ENCODE measurements around the gene NFXL1. TPM values are rescaled to one million over a fixed set of nuclear protein-coding genes. Genes with fewer than 3 reads are reported as not detected.

Gene NFXL1
- total RNA-seq, 2 donors from 2014 or later, result 14.0 to 14.2 TPM

DNA sequence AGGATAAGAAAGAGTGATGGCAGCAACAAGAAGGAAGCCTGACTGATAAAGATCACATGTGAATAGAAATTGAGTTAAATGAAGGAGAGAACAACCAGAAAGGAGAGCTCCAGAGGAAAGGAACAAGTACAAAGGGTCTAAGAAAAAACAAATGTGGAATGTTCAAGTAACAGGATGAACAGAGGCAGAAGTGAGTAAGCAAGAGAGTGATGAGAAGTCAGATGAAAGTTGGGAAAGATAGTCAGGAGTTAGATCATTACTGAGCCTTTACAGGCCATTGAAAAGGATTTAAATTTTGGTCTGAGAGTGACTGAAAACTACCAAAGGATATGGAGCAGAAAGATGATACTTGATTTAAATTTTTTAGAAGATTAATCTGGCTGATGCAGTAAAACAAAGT lies 38.1 kb downstream of the NFXL1 start:
- Histone ChIP-seq H3K27me3 (no peaks in the 10 kb centered on the region), H3K27ac (no peak overlapping the region), H3K4me1 (no peaks in the 10 kb centered on the region), H3K9me3 (no peaks in the 10 kb centered on the region), H3K4me3 (no peak overlapping the region), H3K36me3 (replicated peaks in 1 of 2; ENCODE audit: insufficient read depth in 1 of 2, low read depth in 2 of 2) (peaks cover 0 to 24% of the 10 kb centered on the region in 2 donors)
- no peak for ATAC-seq
- no peak for DNase-seq
- TF ChIP-seq, protein P1, sequence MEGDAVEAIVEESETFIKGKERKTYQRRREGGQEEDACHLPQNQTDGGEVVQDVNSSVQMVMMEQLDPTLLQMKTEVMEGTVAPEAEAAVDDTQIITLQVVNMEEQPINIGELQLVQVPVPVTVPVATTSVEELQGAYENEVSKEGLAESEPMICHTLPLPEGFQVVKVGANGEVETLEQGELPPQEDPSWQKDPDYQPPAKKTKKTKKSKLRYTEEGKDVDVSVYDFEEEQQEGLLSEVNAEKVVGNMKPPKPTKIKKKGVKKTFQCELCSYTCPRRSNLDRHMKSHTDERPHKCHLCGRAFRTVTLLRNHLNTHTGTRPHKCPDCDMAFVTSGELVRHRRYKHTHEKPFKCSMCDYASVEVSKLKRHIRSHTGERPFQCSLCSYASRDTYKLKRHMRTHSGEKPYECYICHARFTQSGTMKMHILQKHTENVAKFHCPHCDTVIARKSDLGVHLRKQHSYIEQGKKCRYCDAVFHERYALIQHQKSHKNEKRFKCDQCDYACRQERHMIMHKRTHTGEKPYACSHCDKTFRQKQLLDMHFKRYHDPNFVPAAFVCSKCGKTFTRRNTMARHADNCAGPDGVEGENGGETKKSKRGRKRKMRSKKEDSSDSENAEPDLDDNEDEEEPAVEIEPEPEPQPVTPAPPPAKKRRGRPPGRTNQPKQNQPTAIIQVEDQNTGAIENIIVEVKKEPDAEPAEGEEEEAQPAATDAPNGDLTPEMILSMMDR (IDR thresholded peaks at IDR 0.05), result no peak
- no peak for TF ChIP-seq POLR2A (IDR thresholded peaks at IDR 0.05)
- intact Hi-C loops (cut with DNase I), result no loop called here

DNA sequence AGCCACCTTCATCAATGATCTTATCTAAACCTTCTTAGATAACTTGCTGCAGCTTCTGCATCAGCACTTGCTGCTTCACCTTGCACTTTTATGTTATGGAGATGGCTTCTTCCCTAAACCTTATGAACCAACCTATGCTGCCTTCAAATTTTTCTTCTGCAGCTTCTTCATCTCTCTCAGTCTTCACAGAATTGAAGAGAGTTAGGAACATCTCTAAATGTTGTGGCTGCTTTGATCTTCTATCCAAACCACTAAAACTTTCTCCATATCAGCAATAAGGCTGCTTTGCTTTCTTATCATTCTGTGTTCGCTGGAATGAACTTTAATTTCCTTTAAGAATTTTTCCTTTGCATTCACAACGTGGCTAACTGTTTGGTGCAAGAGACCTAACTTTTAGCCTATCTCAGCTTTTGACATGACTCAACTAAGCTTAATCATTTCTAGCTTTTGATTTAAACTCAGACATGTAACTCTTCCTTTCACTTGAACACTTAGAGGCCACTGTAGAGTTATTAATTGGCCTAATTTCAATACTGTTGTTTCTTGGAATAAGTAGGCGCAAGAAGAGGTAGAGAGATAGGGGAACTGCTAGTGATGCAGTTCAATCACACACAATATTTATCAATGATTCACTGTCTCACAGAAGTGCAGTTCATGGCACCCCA lies 40.4 kb downstream of the NFXL1 start:
- Histone ChIP-seq H3K36me3 (replicated peaks in 1 of 2; ENCODE audit: insufficient read depth in 1 of 2, low read depth in 2 of 2) (peaks cover 0 to 24% of the 10 kb centered on the region in 2 donors), H3K4me1 (no peaks in the 10 kb centered on the region), H3K9me3 (no peaks in the 10 kb centered on the region), H3K4me3 (no peak overlapping the region), H3K27me3 (no peaks in the 10 kb centered on the region), H3K27ac (no peak overlapping the region)
- TF ChIP-seq, protein P1 (IDR thresholded peaks at IDR 0.05), result no peak
- TF ChIP-seq POLR2A (IDR thresholded peaks at IDR 0.05), result no peak
- no peak for ATAC-seq
- no peak for DNase-seq
- 88 to 98% methylated on average over 3 of the region's 3 CpGs for WGBS, 2 donors
- intact Hi-C loops (cut with DNase I), result no loop called here

DNA sequence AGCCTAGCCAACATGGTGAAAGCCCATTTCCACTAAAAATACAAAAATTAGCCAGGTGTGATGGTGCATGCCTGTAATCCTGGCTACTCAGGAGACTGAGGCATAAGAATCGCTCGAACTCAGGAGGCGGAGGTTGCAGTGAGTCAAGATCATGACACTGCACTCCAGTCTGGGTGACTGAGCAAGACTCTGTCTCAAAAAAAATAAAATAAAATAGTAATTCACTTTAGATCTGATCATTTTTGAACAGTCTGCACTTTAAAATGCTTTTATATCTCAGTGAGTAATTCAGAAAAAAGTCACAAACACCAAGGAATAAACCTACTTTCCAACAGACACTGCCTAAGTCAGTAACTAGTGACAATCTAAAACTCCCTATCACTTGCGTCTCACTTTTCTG lies 50.9 kb downstream of the NFXL1 start:
- intact Hi-C loops (cut with DNase I), result no loop called here
- Histone ChIP-seq H3K27me3 (no peaks in the 10 kb centered on the region), H3K36me3 (replicated peaks in 1 of 2; ENCODE audit: insufficient read depth in 1 of 2, low read depth in 2 of 2) (no peaks in the 10 kb centered on the region), H3K4me3 (no peak overlapping the region), H3K27ac (no peak overlapping the region), H3K4me1 (no peaks in the 10 kb centered on the region), H3K9me3 (no peaks in the 10 kb centered on the region)
- TF ChIP-seq, protein P1 (IDR thresholded peaks at IDR 0.05), result no peak
- no peak for TF ChIP-seq POLR2A (IDR thresholded peaks at IDR 0.05)
- ATAC-seq, result no peak
- DNase-seq, result no peak
- WGBS, 2 donors, result 74 to 91% methylated on average over 4 of the region's 4 CpGs

DNA sequence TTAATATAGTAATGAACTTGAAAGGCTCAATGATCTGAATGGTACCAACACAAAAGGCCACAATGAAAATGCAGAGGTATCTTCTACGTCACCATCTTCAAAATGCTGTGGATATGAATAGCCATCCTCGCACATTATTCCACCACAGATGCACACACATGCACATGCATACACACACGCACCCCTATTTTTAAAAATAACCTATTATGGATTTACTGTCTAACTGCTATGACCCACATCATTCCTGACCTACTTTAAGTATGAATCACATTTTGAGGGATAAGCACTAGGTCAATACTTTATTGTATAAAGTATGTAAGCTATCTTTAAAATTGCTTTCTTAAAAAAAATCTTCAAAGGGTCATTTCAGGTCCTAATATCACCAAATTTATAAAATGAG lies 52.1 kb downstream of the NFXL1 start:
- Histone ChIP-seq H3K36me3 (replicated peaks in 1 of 2; ENCODE audit: insufficient read depth in 1 of 2, low read depth in 2 of 2) (no peaks in the 10 kb centered on the region), H3K27me3 (no peaks in the 10 kb centered on the region), H3K4me1 (no peaks in the 10 kb centered on the region), H3K4me3 (no peak overlapping the region), H3K9me3 (no peaks in the 10 kb centered on the region), H3K27ac (no peak overlapping the region)
- TF ChIP-seq, protein P1 (IDR thresholded peaks at IDR 0.05), result no peak
- no peak for TF ChIP-seq POLR2A (IDR thresholded peaks at IDR 0.05)
- ATAC-seq (no peak), DNase-seq (no peak)
- intact Hi-C loops (cut with DNase I), result no loop called here
- WGBS, 2 donors, result 90 to 93% methylated on average over 3 of the region's 3 CpGs

DNA sequence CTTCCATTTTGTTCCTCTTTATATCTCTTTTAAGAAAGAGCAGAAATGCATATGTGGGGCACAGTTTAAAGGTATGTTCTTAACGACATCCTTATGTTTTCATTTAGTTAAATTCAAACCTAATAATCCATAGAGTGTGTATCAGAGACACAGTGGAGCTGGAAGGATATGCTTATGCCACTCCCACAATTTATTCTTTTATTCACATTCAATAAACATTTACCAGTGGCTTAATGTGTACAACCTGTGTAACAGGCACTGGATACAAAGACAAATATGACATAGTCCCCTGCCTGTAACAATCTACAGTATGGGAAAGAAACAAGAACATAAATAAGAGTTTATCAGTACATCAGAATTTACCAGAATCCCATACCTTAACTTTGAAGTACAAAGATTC lies 54.1 kb downstream of the NFXL1 start:
- no peaks in the 10 kb centered on the region for H3K9me3 ChIP-seq
- ATAC-seq (no peak), DNase-seq (no peak)
- WGBS, 2 donors, result 97 to 98% methylated on average over 1 of the region's 1 CpG
- no peaks in the 10 kb centered on the region for H3K36me3 ChIP-seq (replicated peaks in 1 of 2; ENCODE audit: insufficient read depth in 1 of 2, low read depth in 2 of 2)
- no peak overlapping the region for H3K4me3 ChIP-seq
- no peaks in the 10 kb centered on the region for H3K4me1 ChIP-seq
- H3K27me3 ChIP-seq, result no peaks in the 10 kb centered on the region
- no peak for TF ChIP-seq POLR2A (IDR thresholded peaks at IDR 0.05)
- TF ChIP-seq, protein P1 (IDR thresholded peaks at IDR 0.05), result no peak
- intact Hi-C loops (cut with DNase I), result no loop called here
- no peak overlapping the region for H3K27ac ChIP-seq

Measured in body of pancreas (tissue), 4 donors.